Effector CD8-positive, alpha-beta T cell (primary cell): ENCODE data around the gene SLC9A5.

Source experiments
- DNase-seq: peaks from one replicate; lab custom pipeline; 2025; lab: John Stamatoyannopoulos, UW

SLC9A5 gene

GRCh38 chr16:67281536-67282446 is 33.0 kb downstream of the SLC9A5 start:
- DNase-seq = no peak

- DNase-seq = no peak
Observed at GRCh38 chr16:67282447-67282805, 33.6 kb downstream of the SLC9A5 start.

- no peak for DNase-seq
Observed at GRCh38 chr16:67283039-67283825, 34.5 kb downstream of the SLC9A5 start.

GRCh38 chr16:67283826-67284555 is 35.2 kb downstream of the SLC9A5 start:
- no peak for DNase-seq

GRCh38 chr16:67284699-67285646 is 36.2 kb downstream of the SLC9A5 start:
- DNase-seq = no peak

GRCh38 chr16:67286441-67287235 is 37.9 kb downstream of the SLC9A5 start:
- DNase-seq = no peak

GRCh38 chr16:67287960-67288359 is 39.2 kb downstream of the SLC9A5 start:
- DNase-seq = no peak

GRCh38 chr16:67291461-67291860 is 42.7 kb downstream of the SLC9A5 start:
- DNase-seq = no peak

- DNase-seq = no peak
Observed at GRCh38 chr16:67294171-67294757, 45.5 kb downstream of the SLC9A5 start.

- DNase-seq = no peak
Observed at GRCh38 chr16:67294938-67295361, 46.2 kb downstream of the SLC9A5 start.

- no peak for DNase-seq
Observed at GRCh38 chr16:67296420-67296819, 47.6 kb downstream of the SLC9A5 start.

- DNase-seq = no peak
Observed at GRCh38 chr16:67298277-67298676, 49.5 kb downstream of the SLC9A5 start.

- no peak for DNase-seq
Observed at GRCh38 chr16:67299269-67299668, 50.5 kb downstream of the SLC9A5 start.

GRCh38 chr16:67301080-67301782 is 52.5 kb downstream of the SLC9A5 start:
- no peak for DNase-seq

GRCh38 chr16:67302076-67302475 is 53.3 kb downstream of the SLC9A5 start:
- DNase-seq = no peak

GRCh38 chr16:67302970-67303369 is 54.2 kb downstream of the SLC9A5 start:
- no peak for DNase-seq

GRCh38 chr16:67304020-67304419 is 55.2 kb downstream of the SLC9A5 start:
- DNase-seq = no peak

- no peak for DNase-seq
Observed at GRCh38 chr16:67305216-67306071, 56.7 kb downstream of the SLC9A5 start.
